ENCODE measurements around the gene VPS29.
"Not testable (repeated sequence)": the region's sequence is repeated elsewhere in the genome, so short reads cannot be mapped to it uniquely, and the experiment has no call there.

VPS29 gene

DNA sequence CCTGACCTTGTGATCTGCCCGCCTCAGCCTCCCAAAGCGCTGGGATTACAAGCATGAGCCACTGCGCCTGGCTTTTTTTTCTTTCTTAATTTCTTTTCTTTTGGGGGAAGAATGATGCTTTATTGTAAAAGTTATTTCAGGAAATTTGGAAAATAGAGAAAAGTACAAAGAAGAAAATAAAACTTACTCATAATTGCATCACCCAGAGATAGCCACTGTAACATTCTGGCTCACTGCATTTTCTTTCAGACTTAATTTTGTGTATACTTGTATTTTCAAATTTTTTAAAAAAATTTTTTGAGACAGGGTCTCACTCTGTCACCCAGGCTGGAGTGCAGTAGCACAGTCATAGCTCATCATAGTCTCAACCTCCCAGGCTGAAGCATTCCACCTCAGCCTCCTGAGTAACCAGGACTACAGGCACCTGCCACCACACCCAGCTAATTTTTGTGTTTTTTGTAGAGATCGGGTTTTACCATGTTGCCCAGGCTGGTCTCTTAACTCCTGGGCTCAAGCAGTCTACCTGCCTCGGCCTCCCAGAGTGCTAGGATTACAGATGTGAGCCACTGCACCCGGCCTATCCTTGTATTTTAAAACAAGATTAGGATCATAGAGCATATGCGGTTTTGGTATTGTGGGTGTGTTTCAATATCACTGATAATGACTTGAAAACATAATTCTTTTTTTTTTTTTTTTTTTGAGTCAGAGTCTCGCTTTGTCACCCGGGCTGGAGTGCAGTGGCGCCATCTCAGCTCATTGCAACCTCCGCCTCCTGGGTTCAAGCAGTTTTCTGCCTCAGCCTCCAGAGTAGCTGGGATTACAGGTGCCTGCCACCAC, 19.2 kb upstream of the VPS29 start:
- not testable (repeated sequence) for DNase-seq

DNA sequence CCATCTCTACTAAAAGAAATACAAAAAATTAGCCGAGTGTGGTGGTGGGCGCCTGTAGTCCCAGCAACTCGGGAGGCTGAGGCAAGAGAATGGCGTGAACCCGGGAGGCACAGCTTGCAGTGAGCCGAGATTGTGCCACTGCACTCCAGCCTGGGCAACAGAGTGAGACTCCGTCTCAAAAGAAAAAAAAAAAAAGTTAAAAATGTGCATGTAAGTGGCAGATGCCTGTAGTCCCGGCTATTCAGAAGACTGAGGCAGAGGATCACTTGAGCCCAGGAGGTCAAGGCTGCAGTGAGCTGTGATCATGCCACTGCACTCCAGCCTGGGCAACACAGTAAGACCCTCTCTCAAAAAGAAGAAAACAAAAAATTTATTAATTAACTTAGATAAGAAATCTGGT, 16.1 kb upstream of the VPS29 start:
- not testable (repeated sequence) for DNase-seq

DNA sequence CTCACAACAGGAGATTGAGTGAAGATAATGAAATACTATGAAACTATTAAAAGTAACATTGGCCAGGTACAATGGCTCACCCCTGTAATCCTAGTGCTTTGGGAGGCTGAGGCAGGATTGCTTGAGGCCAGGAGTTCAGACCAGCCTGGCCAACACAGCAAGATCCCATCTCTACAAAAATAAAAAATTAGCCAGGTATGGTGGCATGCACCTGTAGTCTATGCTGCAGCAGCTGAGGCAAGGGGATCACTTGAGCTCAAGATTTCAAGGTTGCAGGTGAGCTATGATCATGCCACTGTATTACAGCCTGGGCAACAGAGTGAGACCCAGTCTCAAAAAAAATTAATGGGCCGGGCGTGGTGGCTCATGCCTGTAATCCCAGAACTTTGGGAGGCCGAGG, 15.1 kb upstream of the VPS29 start:
- no peak for DNase-seq

DNA sequence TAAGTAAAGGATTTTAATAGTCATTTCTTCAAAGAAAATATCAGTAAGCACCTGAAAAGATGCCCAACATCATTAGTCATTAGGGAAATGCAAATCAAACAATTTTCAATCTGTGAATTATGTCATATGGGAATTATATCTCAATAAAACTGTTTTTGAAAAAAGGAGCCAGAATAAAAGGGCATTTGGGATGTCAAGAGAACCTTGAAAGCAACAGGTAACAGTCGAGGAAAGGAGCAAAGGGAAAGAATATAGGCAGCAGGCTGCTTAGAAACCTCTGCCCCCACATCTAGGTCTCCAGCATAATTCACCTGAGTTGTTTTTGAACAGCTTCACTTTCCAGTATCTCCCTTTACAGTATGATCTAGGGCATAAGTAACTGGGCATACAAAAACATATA, 12.5 kb upstream of the VPS29 start:
- DNase-seq = no peak

DNA sequence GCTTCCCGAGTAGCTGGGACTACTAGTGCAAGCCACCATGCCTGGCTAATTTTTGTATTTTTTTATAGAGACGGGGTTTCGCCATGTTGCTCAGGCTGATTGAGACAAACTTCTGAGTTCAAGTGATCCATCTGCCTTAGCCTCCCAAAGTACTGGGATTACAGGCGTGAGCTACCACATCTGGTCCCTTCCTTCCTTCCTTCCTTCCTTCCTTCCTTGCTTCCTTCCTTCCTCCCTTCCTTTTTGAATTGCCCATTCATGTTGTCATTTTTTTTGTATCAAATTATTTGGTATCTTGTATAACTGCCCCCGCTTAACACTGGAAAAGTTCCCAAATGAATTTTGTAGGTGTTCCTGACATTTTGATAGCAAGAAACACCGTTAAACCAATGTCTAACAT, 11.9 kb upstream of the VPS29 start:
- no peak for DNase-seq

DNA sequence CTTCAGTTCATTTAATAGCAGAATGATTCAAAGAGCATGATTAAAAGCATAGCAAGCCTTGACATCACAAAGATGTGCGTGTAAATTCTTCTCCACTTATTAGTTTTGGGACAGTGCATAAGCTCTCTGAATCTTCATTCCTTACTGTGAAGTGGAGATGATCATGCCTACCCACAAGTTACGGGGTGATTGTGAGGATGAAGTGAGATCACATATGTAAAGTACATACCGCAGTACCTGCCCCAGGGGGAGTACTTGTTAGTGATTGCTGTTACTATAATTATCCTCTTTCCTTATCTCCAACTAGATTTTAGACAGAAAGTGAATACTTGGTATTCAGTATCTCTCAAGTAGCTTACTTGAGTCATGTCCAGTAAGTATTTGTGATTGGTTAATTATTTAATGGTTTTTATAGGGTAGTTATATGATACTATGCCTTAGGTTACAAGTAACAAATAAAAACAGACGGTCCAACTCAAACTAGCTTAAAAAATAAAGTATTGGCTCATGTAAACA, 6.2 kb upstream of the VPS29 start:
- DNase-seq = no peak

DNA sequence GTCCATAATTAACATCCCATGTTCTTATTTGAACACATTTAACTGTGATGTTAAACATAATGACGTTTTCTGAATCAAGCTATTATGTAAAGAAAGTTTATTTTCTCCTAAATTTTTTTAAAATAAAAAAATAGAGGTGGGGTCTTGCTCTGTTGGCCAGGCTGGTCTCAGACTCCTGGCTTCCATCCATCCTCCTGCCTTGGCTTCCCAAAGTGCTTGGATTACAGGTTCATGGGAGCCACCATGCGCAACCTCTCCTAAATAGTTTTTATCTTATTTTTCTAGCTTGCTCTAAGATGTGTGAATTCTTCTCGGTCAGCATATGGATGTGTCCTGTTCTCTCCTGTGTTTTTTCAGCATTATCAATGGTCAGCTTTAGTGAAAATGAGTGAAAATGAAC, 3.4 kb upstream of the VPS29 start:
- DNase-seq = no peak

DNA sequence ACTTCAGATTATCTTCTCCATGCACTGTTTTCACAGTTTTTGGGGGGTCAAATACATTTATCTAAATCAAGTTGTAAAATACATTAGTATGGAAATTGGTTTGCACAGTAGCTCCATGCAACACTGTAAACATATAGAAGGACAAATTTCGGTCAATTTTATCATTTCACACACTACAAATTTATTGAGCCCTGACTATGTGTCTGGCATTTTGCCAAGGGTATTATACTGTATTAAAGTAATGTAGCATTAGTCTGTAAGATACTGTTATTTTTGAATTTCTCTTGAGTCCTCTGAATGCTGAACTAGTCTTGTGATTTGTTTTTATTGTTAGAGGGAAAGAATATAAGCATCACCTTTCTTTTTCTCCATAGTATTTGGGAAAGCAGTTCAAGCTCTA, 1.5 kb upstream of the VPS29 start:
- DNase-seq = no peak

DNA sequence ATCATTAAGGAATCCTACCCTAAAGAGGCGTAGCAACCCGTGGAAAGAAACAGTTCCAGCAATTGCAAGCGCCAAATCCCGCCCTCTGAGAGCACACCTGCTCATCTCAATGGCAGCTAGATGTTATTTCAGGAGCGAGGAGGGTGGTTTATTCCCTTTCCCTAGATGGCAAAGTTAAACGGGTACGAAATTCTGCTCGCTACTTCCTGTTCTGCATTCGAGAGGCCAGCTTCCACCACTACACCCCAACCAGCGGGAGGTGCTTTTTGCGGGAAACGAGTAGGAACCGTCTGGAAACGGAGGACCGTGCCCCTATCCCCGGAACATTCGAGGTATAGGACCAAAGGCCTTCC, 536 bp downstream of the VPS29 start:
- DNase-seq = peak in 1 of 2 donors; percentile 52

DNA sequence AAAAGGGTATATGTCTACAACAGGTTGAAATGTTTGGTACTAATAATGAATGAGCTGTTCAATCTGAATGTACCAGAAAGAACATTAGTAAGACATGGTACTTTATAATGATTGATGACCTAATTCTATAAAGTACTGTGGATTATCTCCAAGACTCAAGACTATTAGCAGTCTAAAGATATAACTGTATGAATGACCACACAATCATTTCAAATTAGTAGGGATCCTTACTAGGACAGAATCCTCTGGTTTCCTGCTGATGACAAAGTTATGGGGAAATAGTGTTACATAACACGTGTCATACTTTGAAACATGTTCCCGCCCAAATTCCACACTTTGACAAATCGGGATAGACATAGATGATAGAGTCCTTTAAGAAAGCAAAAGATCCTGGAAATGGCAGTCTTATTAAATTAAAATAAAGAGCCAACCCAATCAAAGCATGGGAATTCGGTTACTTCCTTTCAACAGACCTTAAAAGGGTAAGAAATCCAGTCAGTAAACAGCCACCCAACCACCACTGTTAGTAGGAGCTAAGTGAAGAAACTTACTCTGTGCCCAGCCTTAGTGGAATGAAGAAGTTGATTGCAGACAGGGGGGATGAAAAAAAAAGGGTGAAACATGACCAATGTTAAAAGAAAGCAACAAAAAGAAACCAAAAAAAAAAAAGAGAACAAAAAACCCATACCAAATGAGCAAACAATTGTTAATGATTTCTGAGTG, 2.8 kb downstream of the VPS29 start:
- peak in 1 of 2 donors; percentile 45 for DNase-seq

DNA sequence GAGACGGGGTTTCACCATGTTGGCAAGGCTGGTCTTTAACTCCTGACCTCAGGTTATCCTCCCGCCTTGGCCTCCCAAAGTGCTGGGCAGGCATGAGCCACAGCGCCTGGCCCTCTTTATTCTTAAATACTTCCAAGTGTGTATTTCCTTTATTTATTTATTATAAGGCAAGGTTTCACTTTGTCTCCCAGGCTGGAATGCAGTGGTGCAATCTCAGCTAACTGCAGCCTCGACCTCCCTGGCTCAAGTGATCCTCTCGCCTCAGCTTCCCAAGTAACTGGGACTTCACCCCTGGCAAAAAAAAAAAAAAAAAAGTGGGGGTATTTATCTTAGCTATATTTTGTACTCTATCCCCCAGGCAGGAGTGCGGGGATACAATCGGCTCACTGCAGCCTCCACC, 26.5 kb downstream of the VPS29 start:
- DNase-seq = no peak

DNA sequence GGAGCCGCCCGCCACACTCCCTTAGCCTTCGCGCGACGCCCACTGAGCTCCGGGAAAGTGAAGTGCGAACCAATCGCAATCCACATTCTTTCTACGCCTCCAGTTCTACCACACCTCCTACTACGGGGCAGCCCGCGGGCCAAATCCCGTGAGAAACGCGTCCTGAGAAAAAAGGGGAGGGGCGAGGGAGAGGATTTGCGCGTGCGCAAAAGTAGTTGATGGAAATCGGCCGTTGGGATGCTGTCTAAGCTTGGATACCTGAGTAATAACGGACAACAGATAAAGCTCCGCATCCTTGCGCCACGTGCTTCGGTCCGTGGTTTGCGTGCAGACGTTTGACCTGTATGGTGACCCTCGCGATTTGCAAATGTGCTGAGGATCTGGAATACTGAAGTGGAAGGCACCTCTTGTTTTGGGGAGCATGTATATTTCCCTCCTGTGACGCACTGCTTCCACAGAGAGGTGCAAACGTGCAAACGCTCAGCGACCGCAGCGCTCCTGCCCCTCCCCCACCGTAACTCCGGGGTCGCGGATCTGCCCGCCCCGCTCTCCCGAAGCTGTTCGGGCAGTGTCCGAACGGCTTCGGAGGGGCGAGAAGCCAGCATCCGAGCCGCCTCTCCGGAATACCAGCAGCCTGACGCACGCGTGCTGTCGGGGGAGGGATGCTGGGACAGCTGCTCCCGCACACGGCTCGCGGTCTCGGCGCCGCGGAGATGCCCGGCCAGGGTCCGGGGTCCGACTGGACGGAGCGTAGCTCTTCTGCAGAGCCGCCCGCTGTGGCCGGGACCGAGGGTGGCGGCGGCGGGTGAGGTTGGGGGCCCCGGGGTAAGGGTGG, 33.5 kb downstream of the VPS29 start, which contains the start of the genes FAM216A and GPN3:
TSS of gene FAM216A (plus strand) at position 632 of the 835 bp plus-strand sequence. CDS start at position 663, 31 bp downstream.
TSS of gene GPN3 (minus strand) at position 44 of the 835 bp plus-strand sequence. CDS start 54 bp downstream, outside the sequence.
- peak; percentile 81 to 99 for DNase-seq

DNA sequence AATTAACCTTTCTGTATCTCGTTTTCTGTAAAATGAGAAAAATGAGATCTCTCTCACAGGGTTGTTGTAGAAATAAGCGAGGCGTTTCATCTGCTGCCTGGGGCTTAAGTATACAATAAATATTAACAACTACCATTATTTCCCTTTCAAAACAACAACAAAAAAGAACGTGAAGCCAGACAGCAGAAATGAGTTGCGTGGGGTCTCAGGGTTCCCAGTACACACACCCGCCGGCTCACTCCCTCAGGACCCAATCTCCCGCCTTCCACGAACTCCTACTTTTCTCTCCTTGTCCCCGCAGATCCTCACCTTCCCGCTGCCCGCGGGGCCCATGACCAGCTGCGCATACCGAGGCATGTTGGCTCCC, 34.1 kb downstream of the VPS29 start:
- no peak for DNase-seq

DNA sequence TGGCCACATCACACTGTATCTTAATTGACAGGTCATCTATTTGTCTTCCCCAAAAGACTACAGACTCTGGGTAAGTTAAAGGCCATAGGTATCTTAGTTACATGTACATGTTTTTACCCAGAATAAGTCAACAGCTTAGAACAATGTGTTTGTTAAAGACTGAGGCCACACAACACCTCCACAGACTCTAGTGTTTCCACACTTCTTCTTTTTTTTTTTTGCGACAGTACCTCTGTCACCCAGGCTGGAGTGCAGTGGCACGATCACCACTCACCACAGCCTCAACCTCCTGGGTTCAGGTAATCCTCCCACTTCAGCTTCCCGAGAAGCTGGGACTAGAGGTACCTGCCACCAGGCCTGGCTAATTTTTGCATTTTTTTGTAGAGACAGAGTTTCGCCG, 35.1 kb downstream of the VPS29 start:
- no peak for DNase-seq

DNA sequence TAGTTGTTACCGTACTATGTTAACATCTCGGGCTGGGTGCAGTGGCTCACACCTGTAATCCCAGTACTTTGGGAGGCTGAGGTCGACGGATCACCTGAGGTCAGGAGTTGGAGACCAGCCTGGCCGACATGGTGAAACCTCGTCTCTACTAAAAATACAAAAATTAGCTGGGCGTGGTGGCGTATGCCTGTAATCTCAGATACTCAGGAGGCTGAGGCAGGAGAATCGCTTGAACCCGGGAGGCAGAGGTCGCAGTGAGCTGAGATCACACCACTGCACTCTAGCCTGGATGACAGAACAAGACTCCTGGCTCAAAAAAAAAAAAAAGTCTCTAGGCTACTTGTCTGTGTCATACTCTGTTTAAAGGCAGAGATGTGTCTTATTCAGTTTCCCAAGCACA, 36.1 kb downstream of the VPS29 start:
- not testable (repeated sequence) for DNase-seq

DNA sequence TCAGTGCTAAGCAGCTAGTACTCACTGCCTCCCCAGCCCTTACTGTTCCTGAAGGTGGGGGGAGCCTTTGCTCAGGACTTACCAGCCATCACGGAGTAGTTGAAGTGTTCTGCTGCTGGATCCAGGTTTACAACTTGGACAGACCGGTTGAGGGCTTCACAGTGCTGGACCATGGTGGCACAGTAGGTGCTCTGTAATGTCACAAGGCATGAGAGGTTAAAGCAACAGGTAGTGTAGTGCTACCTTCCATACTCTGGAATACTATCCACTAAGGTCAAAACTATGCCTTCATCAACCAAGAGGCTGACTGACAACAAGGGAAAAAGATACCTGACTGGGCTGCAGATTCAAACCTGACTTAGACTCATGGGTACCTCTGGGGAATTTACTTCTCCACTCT, 36.9 kb downstream of the VPS29 start:
- no peak for DNase-seq

DNA sequence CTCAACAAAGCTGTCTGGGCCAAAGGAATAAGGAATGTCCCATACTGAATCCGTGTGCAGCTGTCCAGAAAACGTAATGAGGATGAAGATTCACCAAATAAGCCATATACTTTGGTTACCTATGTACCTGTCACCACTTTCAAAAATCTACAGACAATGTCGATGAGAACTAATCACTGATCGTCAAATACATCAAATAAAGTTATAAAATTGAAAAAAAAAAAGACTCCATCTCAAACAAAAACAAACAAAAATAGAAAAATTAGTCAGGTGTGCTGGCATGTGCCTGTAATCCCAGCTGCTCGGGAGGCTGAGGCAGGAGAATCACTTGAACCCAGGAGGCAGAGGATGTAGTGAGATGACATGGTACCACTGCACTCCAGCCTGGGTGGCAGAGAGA, 40.7 kb downstream of the VPS29 start:
- DNase-seq = not testable (repeated sequence)

DNA sequence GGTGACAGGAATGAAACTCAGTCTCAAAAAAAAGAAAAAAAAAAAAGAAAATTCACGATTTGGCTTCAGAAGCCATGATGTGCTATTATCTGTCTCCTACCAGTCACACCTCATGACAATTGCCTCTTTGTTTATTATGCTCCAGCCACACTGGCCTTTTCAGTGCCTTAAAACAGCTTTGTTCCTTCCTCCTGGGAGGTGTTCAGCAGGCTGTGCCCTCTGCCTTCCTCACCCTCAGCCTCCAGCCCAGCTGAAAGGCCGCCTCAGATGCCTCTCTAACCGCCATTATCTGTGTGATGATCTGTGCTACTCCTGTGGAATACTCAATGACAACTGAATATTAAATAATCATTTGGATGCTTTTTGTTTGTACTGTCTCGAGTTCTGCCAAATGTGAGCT, 43.2 kb downstream of the VPS29 start:
- no peak for DNase-seq

DNA sequence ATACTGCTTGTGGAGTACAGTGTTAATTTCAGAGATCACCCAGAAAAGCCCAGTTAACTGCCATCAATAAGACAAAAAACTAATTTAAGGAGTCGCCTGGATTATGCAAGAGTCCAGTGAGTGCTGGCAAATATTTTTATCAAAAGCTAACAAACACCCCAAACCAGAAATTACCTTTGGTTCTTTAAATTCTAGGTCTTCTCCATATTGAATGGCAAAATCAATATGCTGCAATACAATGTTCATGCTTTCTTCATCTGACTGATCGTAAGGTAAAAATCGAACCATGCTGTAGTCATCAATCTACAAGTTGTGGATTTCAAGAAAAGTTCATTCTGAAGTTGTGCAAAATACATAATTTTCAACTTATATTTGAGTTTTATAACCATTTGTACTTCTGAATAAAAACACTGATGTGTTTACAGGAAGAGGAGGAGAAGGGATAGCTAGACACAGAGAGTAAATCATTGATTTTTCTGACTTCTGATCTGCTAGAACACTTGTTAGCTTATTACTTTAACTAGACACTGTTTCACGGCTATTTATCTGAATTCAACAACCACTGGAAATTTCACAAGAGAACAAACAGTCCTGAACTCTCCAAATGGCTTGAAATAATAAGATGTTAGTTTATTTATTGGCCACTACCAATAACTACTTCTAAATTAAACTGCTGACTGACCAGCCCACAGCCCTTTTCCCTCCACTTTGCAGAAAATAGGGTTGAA, 48.2 kb downstream of the VPS29 start:
- no peak for DNase-seq

DNA sequence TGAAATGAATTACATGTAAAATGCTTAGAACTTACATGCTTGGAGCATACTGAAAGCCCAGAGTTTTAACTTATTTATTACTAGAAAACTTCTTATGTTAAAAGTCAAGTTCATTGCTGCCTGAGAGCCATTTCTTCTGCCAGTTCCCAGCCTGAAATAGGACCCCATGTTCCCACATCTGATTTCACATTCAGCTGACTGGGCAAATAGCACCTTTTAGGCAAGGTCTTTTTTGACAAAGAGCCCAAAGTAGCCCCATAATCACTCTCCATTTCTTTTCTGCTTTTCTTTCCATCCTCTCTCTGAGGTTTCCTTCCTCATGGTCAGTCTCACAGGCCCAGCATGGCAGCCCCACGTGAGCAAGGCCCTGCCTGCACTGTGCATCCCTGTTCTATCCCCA, 50.6 kb downstream of the VPS29 start:
- DNase-seq = no peak

DNA sequence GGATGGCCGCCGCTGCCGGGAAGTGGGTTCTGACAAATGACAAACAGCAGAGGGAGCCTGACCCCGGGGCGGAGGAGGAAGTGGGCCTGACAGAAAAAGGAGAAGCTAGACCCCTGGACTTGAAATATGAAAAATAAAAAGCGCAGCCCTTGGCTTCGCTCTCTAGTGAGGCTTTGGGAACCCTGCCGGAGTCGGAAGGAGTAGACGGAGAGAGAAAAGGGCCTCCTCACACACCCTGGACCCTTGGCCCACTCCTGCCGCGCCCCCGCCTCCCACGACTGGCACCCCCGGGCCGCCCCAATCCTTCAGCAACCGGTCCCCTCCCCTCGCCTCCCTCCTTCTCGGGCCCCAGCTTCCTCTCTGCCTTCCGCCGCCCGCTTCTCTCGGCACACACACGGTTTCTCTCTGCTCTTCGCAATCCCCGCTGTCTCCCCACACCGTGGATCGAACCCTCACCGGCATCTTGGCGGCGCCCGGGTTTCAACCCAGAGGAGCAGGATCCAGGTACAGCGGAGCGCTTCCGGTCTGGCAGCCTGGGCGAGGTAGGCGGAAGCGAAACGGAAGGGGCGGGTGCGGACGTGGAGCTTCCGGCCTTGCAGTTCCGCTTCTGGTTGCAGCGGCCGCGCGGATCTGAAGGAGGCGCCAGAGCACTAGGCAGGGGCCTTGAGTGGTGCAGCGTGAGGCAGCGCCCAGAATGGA, 52.0 kb downstream of the VPS29 start, which contains the start of gene ARPC3:
TSS of gene ARPC3 (minus strand) at position 539 of the 699 bp plus-strand sequence. CDS start at position 462, 77 bp downstream.
- DNase-seq = peak; percentile 90

DNA sequence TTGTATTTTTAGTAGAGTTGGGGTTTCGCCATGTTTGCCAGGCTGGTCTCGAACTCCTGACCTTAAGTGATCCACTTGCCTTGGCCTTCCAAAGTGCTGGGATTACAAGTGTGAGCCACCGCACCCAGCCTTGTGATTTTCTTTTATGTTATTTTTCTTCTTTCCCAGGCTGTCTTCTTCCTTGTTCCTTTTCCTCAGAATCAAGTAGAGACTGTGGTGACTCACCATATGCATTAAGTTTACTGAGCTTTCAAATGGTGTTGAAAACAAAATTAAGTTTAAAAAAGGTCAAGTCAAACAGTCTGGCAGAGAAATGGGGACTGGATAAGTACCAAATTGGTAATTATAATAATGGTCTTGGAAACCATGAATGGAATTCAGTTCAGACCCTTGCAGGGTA, 57.5 kb downstream of the VPS29 start:
- DNase-seq = no peak
